Memory B cell (primary cell): ENCODE measurements around the gene CLRN1.

Source experiments
- ATAC-seq: fragments of 150-1000 bp; cut with Tn5 transposase; 2 replicates; pipeline ENCODE4 v1.10.0; 2021; ENCODE audit warnings: low read depth, mild to moderate bottlenecking, moderate library complexity
- DNase-seq, 2 donors: peaks; one replicate each; pipeline ENCODE4 v3.0.0; 2022; ENCODE audit warnings: low spot score in 2 of 2
- H3K27ac Mint-ChIP-seq: one replicate; pipeline ENCODE4 v1.8.0; 2022; ENCODE audit warnings: mild to moderate bottlenecking, moderate library complexity, mixed read lengths
- H3K27me3 Mint-ChIP-seq: one replicate; pipeline ENCODE4 v1.8.0; 2022; ENCODE audit warnings: mixed read lengths
- H3K36me3 Mint-ChIP-seq: one replicate; pipeline ENCODE4 v1.8.0; 2022; ENCODE audit warnings: mild to moderate bottlenecking, mixed read lengths
- H3K4me1 Mint-ChIP-seq: one replicate; pipeline ENCODE4 v1.8.0; 2022; ENCODE audit warnings: mixed read lengths
- H3K4me3 Mint-ChIP-seq: one replicate; pipeline ENCODE4 v1.8.0; 2022; ENCODE audit warnings: mild to moderate bottlenecking, moderate library complexity, mixed read lengths
- H3K9me3 Mint-ChIP-seq: one replicate; pipeline ENCODE4 v1.8.0; 2022; ENCODE audit warnings: mixed read lengths

The CLRN1 gene, protein sequence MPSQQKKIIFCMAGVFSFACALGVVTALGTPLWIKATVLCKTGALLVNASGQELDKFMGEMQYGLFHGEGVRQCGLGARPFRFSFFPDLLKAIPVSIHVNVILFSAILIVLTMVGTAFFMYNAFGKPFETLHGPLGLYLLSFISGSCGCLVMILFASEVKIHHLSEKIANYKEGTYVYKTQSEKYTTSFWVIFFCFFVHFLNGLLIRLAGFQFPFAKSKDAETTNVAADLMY

DNA sequence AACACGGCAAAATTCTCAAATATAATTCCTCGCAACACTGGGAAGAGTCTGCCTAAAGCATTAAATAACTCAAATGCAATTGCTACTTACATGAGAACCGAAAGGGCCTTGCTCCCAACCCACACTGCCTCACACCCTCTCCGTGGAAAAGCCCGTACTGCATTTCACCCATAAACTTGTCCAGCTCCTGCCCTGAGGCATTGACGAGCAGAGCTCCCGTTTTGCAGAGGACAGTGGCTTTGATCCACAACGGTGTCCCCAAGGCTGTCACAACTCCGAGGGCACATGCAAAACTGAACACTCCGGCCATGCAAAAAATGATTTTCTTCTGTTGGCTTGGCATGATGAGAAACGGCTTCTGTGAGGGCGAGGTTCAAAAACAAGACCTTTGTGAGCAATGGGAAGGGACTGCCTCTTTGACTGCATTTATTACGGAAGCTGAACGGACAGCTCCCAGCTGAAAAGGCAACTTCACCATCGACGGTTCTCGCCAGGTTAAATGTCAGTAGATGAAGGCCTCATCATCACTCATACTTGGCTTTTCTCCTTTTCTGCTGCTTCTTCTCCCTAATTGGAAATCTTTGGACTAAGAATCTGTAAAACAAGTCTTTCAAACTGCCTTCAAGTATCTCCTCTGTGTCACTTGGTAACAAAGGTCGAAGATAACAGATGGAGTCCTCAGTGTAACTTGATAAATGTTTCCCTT lies at the start of gene CLRN1:
Gene CLRN1, minus strand, starts transcription at position 362 of the 706 bp plus-strand sequence. Its CDS starts 19 bp downstream, at position 343.
- Mint-ChIP-seq H3K27ac (no peak within 1 kb of the TSS), H3K4me3 (no peak within 1 kb of the TSS), H3K36me3 (no peaks in the 10 kb centered on the region), H3K4me1 (no peaks in the 10 kb centered on the region), H3K9me3 (no peaks in the 10 kb centered on the region), H3K27me3 (peaks cover 5% of the 10 kb centered on the region)
- ATAC-seq (no peak), DNase-seq (no peak)

DNA sequence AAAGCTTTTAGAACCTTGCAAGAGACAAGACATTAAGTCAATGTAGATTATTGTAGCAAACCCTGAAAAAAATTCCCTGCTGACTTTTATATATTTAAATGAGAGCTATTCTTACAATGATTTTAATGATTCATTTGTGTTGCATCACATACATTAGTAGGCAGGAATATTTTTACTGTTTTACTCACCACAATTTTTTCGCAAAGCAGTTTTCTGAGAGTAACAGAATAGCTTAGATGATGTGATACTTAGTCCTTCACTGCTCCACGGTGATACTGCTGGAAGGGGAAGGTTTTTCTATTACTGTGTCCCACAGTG lies 43.9 kb upstream of the CLRN1 start:
- ATAC-seq (no peak), DNase-seq (no peak)
- H3K9me3 Mint-ChIP-seq, result peaks cover 1% of the 10 kb centered on the region

DNA sequence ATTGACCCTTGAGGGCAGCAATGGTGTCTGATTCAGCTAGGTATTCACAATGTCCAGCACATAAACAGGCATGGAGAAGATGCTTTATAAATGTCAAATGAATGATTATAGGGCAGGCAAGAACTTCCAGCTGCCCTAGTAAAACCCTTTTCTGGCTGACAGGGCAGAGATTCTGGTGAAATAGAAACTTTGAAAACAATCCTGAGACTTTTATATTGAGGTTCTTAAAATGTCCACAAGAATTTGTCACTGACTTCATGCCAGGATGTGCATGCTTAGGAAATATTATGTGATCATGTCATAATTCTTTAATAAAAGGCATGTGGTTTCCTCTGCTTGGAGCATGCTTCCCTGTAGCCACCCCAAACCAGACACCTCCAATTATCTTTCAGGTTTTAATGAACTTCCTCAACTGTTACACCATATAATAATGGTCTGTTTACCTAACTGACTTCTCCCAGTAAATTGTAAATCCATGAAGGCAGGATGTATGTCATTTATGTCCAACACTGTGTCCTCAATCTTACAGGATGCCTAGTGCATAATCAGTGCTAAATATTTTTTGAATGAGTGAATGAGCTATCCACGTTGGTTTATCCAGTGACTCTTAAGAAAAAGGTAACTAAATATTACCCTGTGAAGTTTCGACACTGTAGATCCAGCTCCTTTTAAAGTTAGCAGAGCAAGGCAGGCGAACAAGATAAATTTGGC lies 43.4 kb upstream of the CLRN1 start:
- peaks cover 3% of the 10 kb centered on the region for H3K27me3 Mint-ChIP-seq
- DNase-seq (no peak), ATAC-seq (no peak)
- no peaks in the 10 kb centered on the region for H3K4me1 Mint-ChIP-seq
- H3K36me3 Mint-ChIP-seq, result no peaks in the 10 kb centered on the region
- H3K9me3 Mint-ChIP-seq, result peaks cover 1% of the 10 kb centered on the region
- H3K4me3 Mint-ChIP-seq, result no peak overlapping the region
- H3K27ac Mint-ChIP-seq, result no peak overlapping the region

More for the DNA sequence above, 43.9 kb upstream of the CLRN1 start:
- H3K4me3 Mint-ChIP-seq, result no peak overlapping the region
- no peak overlapping the region for H3K27ac Mint-ChIP-seq
- H3K27me3 Mint-ChIP-seq, result peaks cover 3% of the 10 kb centered on the region
- no peaks in the 10 kb centered on the region for H3K36me3 Mint-ChIP-seq
- H3K4me1 Mint-ChIP-seq, result no peaks in the 10 kb centered on the region

DNA sequence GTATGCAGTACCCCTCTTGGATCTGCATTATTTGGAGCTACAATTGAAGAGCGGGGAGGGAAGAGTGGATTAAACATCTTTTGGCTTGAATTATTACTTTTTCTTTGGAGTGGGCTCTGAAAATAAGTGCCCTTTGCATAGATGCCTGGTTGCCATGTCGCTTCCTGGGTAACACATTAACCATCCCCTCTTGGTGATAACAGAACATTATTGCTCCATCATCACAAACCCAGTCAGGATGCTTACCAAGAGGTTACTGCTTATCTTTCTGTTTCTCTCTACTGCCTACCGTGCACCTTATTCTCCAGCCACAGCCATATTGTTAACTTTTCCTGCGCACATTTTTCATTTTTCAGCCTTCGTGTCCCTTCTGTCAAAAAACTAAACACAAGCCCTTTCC lies 42.7 kb upstream of the CLRN1 start:
- H3K36me3 Mint-ChIP-seq, result no peaks in the 10 kb centered on the region
- H3K9me3 Mint-ChIP-seq, result peaks cover 1% of the 10 kb centered on the region
- peaks cover 3% of the 10 kb centered on the region for H3K27me3 Mint-ChIP-seq
- DNase-seq (no peak), ATAC-seq (no peak)
- no peak overlapping the region for H3K4me3 Mint-ChIP-seq
- no peak overlapping the region for H3K27ac Mint-ChIP-seq
- H3K4me1 Mint-ChIP-seq, result no peaks in the 10 kb centered on the region

DNA sequence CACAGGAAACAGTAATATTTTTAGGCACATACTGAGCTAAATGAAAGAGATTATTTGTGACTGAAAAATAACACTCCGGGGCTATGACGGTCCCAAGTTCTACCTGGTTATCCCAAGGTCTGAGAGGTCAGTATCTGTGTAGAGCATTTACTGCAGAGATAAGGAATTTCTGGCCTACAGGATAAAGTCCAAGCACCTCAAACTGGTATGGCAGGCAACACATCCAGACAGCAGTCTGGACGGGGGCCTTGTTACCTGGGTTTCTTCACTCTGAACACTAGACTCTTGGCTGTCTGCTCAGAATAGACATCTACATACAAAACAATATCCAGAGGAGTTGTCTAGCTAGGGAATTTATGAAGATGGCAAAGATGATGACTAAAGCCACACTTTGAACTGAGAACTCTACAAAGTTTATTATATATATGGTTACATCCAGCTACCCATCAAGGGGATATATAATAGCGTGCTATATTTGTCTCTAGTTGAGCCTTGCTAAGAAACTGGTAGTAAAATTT lies 42.0 kb upstream of the CLRN1 start:
- no peaks in the 10 kb centered on the region for H3K4me1 Mint-ChIP-seq
- peaks cover 5% of the 10 kb centered on the region for H3K27me3 Mint-ChIP-seq
- ATAC-seq (no peak), DNase-seq (no peak)
- no peaks in the 10 kb centered on the region for H3K36me3 Mint-ChIP-seq
- no peak overlapping the region for H3K27ac Mint-ChIP-seq
- peaks cover 1% of the 10 kb centered on the region for H3K9me3 Mint-ChIP-seq
- H3K4me3 Mint-ChIP-seq, result no peak overlapping the region

DNA sequence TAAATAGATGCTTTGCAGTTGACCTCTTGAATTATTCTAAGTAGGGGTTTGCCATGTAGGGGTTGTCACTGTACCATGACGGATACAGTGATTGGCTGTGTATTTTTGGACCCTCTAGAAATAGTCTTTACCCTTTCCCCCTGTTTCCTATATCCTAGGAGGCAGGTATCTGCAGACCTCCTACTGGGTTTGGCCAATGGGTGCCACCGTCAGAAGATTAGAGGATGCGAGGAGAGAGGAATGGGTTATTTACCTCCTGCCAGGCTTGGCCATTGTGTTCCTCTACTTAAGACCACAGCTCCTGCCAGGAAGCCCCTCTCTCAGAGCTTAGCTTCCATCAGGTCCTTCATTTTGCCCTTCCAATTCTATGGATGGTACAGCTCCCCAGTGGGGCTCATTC lies 40.2 kb upstream of the CLRN1 start:
- DNase-seq, result no peak
- no peaks in the 10 kb centered on the region for H3K4me1 Mint-ChIP-seq
- peaks cover 5% of the 10 kb centered on the region for H3K27me3 Mint-ChIP-seq

DNA sequence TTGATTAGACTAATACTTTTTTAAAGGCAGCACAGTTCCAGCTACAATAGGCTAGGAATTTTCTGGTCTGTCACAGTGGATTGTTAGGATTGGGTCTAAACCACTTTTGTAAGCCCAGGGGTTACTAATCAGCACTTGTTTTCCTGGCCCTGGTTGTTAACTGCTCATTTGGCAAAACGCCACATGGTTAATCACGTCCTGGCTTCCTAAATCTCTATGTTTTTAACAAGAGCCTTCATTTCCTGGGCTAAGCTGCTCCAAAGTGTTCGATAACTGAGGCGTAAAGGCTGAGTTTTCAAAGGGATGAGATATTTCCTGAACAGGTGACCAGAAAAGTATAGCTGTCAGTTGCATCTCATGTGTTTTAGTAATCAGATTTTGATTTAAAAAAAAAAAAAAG lies 38.9 kb upstream of the CLRN1 start:
- no peak overlapping the region for H3K4me3 Mint-ChIP-seq
- no peaks in the 10 kb centered on the region for H3K36me3 Mint-ChIP-seq
- H3K9me3 Mint-ChIP-seq, result no peaks in the 10 kb centered on the region
- DNase-seq (no peak), ATAC-seq (no peak)
- H3K4me1 Mint-ChIP-seq, result no peaks in the 10 kb centered on the region
- H3K27ac Mint-ChIP-seq, result no peak overlapping the region
- peaks cover 3% of the 10 kb centered on the region for H3K27me3 Mint-ChIP-seq

More for the DNA sequence above, 40.2 kb upstream of the CLRN1 start:
- Mint-ChIP-seq H3K27ac (no peak overlapping the region), H3K36me3 (no peaks in the 10 kb centered on the region), H3K9me3 (peaks cover 1% of the 10 kb centered on the region), H3K4me3 (no peak overlapping the region)
- ATAC-seq, result no peak

DNA sequence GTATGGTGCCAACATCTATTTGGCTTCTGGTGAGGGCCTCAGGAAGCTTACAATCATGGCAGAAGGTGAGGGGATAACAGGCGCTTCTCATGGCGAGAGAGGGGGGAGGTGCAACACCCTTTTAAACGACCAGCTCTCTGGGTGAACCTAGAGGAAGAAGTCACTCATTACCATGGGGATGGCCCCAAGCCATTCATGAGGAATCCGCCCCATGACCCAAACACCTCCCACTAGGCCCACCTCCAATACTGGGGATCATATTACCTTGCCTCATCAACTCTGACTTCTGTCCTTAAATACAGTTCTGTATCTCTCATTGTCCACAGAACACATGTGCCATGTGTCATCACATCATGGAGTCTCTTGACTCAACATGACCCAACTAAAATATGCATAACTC lies 37.5 kb upstream of the CLRN1 start:
- H3K9me3 Mint-ChIP-seq, result no peaks in the 10 kb centered on the region
- no peaks in the 10 kb centered on the region for H3K4me1 Mint-ChIP-seq
- H3K27ac Mint-ChIP-seq, result no peak overlapping the region
- DNase-seq (no peak), ATAC-seq (no peak)
- H3K27me3 Mint-ChIP-seq, result peaks cover 3% of the 10 kb centered on the region
- H3K4me3 Mint-ChIP-seq, result no peak overlapping the region
- no peaks in the 10 kb centered on the region for H3K36me3 Mint-ChIP-seq

DNA sequence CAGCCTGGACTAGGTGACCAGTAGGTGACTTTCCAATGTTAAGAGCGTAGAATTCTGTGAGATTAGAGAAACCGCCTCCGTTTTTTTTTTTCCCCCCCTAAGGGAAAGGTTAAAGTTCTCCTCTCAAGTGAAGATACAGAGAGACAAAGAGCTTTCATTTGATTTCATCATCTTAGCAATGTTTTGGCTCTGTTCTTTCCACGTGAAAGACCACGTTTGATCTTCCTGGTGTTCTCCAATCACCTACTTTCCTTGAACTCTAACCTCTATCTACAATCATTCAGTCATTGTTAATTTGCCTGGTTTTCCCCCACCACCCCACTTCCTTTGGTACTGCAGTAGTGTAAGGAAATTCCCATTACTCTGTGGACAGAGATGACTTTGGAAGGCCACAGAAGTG lies 36.9 kb upstream of the CLRN1 start:
- Mint-ChIP-seq H3K36me3 (no peaks in the 10 kb centered on the region), H3K4me1 (no peaks in the 10 kb centered on the region), H3K9me3 (no peaks in the 10 kb centered on the region), H3K27me3 (peaks cover 3% of the 10 kb centered on the region), H3K4me3 (no peak overlapping the region), H3K27ac (no peak overlapping the region)
- DNase-seq (no peak), ATAC-seq (no peak)

DNA sequence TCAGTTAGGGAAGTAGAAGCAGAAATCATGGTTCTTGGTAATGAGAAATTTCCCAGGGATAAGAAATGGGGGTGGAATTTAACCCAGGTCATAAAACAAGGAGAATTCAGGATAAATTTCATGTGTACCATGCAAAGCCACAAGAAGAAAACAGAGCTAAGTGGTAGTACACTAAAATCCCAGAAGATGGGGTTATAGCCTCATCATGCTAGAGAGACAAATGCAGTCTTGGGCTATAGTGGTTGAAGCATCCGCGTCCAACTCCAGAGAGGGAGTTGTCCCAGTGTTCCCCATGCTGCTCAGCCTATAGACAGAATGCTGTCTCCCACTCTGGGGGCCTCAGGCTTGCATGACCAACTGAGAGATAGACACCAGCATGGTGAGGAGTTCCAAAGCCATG lies 36.2 kb upstream of the CLRN1 start:
- H3K9me3 Mint-ChIP-seq, result no peaks in the 10 kb centered on the region
- H3K4me1 Mint-ChIP-seq, result no peaks in the 10 kb centered on the region
- ATAC-seq (no peak), DNase-seq (no peak)
- no peak overlapping the region for H3K27ac Mint-ChIP-seq
- no peak overlapping the region for H3K4me3 Mint-ChIP-seq
- no peaks in the 10 kb centered on the region for H3K36me3 Mint-ChIP-seq
- H3K27me3 Mint-ChIP-seq, result peaks cover 3% of the 10 kb centered on the region

DNA sequence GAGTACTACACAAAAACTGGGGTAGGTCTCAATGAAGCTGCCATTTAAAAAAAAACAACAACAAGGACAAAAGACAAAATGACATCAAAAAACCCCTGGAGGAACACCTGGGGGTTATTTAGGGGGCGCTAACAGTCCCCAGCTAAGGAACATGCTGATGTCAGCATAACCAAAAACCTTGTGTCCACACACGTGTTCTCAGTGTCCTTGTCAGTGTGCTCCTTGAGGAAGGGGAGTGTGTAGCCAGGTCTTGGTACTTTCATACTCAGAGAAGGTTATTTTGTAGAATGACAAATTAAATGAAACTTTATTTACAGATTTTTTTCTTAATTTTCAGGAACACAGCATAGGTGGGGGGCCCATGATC lies 31.2 kb upstream of the CLRN1 start:
- H3K4me1 Mint-ChIP-seq, result no peaks in the 10 kb centered on the region
- DNase-seq, result no peak

DNA sequence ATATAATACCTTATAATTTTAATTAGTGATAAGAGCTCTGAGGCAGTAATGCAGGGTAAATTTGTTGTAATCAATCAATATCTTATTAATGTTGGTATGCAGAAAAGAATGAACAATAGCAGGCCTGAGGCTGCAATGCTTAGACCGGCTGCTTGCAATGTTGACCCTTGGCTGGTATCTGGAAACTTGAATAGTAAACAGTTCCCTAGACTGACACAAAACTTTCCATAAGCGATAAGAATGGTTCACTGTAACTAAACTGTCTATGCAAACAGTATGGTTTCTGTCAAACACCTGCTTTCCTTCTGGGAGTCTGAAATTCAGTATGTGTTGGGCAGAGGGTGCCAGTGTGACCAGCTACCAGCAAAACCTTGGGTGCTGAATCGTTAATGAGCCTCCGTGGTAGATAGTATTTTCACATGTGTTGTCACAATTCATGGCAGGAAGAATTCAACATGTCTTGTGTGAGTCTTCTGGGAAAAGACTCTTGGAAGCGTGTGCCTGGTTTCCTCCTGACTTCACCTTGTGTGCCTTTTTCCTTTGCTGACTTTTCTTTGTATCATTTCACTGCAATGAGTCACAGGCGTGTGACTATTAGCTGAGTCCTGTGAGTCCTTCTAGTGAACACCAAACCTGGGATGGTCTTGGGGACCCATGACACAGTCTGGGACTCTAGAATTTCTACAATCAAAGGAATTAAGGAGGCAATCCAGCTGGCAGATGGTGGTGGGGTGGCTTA lies 30.7 kb upstream of the CLRN1 start:
- no peaks in the 10 kb centered on the region for H3K4me1 Mint-ChIP-seq

More for the DNA sequence above, 31.2 kb upstream of the CLRN1 start:
- peaks cover 7% of the 10 kb centered on the region for H3K27me3 Mint-ChIP-seq
- no peak overlapping the region for H3K4me3 Mint-ChIP-seq
- H3K36me3 Mint-ChIP-seq, result no peaks in the 10 kb centered on the region
- no peak overlapping the region for H3K27ac Mint-ChIP-seq
- no peaks in the 10 kb centered on the region for H3K9me3 Mint-ChIP-seq
- no peak for ATAC-seq

DNA sequence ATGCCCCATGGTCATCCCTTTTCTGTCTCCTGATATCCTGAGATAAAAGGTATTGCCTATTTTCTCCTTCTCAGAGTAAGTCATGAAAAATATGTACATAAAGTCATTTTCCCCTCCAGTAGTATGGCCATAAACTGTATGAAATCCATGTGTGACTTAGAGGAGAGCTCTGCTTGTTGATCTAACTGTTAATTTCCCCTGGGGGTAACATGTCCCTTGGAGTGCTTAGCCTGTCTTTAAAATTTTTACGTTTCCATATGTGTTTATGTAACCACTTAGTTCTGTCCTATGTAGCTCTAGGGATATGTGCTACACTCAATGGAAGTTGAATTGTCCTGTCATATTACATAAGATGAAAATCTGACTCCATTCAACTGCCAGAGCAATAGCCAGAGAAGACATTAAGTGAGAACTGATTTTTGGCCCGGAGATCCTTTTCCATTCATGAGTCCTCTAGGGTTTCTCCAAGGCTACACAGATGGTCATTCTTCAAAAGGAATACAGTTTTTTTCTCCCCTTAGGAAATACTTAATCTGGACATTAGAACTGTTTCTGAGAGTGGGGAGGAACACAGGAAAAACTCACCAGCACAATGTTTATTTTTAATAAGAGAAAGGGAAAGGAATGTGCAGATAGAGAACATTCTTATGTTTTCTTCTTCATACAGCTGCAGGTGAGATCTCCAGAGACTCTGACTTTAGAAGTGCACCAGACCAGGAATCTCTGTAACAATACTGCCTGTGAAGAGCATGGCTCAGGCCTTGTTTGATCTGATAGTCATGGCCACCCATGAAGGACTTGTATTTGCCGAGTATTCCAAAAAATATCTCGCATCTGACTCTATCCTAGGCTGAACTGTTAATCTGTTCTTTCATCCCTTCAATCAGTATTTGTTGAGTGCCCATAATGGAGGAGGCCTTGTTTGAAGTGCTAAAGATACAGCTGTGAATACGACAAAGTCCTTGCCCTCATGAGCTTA lies 29.8 kb upstream of the CLRN1 start:
- Mint-ChIP-seq H3K27me3 (peaks cover 13% of the 10 kb centered on the region), H3K27ac (no peak overlapping the region), H3K36me3 (no peaks in the 10 kb centered on the region), H3K4me1 (no peaks in the 10 kb centered on the region), H3K4me3 (no peak overlapping the region), H3K9me3 (peaks cover 5% of the 10 kb centered on the region)
- no peak for DNase-seq
- no peak for ATAC-seq

More for the DNA sequence above, 30.7 kb upstream of the CLRN1 start:
- Mint-ChIP-seq H3K36me3 (no peaks in the 10 kb centered on the region), H3K27ac (no peak overlapping the region), H3K9me3 (peaks cover 2% of the 10 kb centered on the region), H3K4me3 (no peak overlapping the region), H3K27me3 (peaks cover 10% of the 10 kb centered on the region)
- ATAC-seq (no peak), DNase-seq (no peak)
